8988T (cell line): ENCODE results near the gene NKX1-1.

Source experiments
- DNase-seq: peaks from one replicate; pipeline ENCODE4 v3.0.0; 2011

The NKX1-1 gene

GRCh38 chr4:1416051-1416947, 10.1 kb upstream of the NKX1-1 start:
- peak; percentile 39 for DNase-seq

GRCh38 chr4:1415681-1415981, 9.4 kb upstream of the NKX1-1 start:
- no peak for DNase-seq

GRCh38 chr4:1414831-1415680, 8.8 kb upstream of the NKX1-1 start:
- no peak for DNase-seq

GRCh38 chr4:1413687-1414479, 7.6 kb upstream of the NKX1-1 start:
- no peak for DNase-seq

GRCh38 chr4:1413204-1413663, 7.0 kb upstream of the NKX1-1 start:
- no peak for DNase-seq

GRCh38 chr4:1412376-1413203, 6.3 kb upstream of the NKX1-1 start:
- DNase-seq, result no peak

- peak; percentile 87 for DNase-seq
These were observed 5.5 kb upstream of the NKX1-1 start for GRCh38 chr4:1411436-1412375.

- peak; percentile 96 for DNase-seq
These were observed 4.5 kb upstream of the NKX1-1 start for GRCh38 chr4:1410491-1411325.

- DNase-seq, result peak; percentile 53
These were observed 3.5 kb upstream of the NKX1-1 start for GRCh38 chr4:1409491-1410425.

- DNase-seq, result no peak
These were observed 2.8 kb upstream of the NKX1-1 start for GRCh38 chr4:1409079-1409478.

- DNase-seq, result peak; percentile 58
These were observed 2.2 kb upstream of the NKX1-1 start for GRCh38 chr4:1408418-1408817.

GRCh38 chr4:1407657-1408333, 1.6 kb upstream of the NKX1-1 start:
- DNase-seq, result no peak

GRCh38 chr4:1406981-1407656, 877 bp upstream of the NKX1-1 start:
- DNase-seq, result peak; percentile 53

GRCh38 chr4:1405636-1406393, 427 bp downstream of the NKX1-1 start:
- peak; percentile 59 for DNase-seq

- no peak for DNase-seq
These were observed 997 bp downstream of the NKX1-1 start for GRCh38 chr4:1405254-1405635.

GRCh38 chr4:1404573-1405253, 1.5 kb downstream of the NKX1-1 start:
- DNase-seq, result peak; percentile 52
